ENCODE data around the gene DUXA.
"Not testable (repeated sequence)": the region's sequence is repeated elsewhere in the genome, so short reads cannot be mapped to it uniquely, and the experiment has no call there.

The DUXA gene

GRCh38 chr19:57167385-57167784, at the start of gene DUXA:
DUXA (minus strand) TSS chr19:57167485; CDS start chr19:57167443, 42 bp downstream.
- DNase-seq (ENCODE audit: low read depth): no peak

GRCh38 chr19:57212109-57212508, 44.8 kb upstream of the DUXA start:
- no peak for DNase-seq (ENCODE audit: low read depth)

GRCh38 chr19:57210381-57210780, 43.1 kb upstream of the DUXA start:
- DNase-seq (ENCODE audit: low read depth): no peak

GRCh38 chr19:57202160-57202559, 34.9 kb upstream of the DUXA start:
- no peak for DNase-seq (ENCODE audit: low read depth)

- DNase-seq (ENCODE audit: low read depth): not testable (repeated sequence)
Measured at GRCh38 chr19:57197874-57198273, 30.6 kb upstream of the DUXA start.

GRCh38 chr19:57192993-57193392, 25.7 kb upstream of the DUXA start:
- DNase-seq (ENCODE audit: low read depth): no peak

- DNase-seq (ENCODE audit: low read depth): no peak
Measured at GRCh38 chr19:57192077-57192420, 24.8 kb upstream of the DUXA start.

- DNase-seq (ENCODE audit: low read depth): peak; percentile 62
Measured at GRCh38 chr19:57191141-57192076, 24.1 kb upstream of the DUXA start, which contains the start of gene ZNF264. ZNF264 (plus strand) TSS chr19:57191500; CDS start chr19:57191914, 414 bp downstream.

- DNase-seq (ENCODE audit: low read depth): no peak
Measured at GRCh38 chr19:57190301-57190700, 23.0 kb upstream of the DUXA start.

GRCh38 chr19:57171551-57172081, 4.3 kb upstream of the DUXA start:
- no peak for DNase-seq (ENCODE audit: low read depth)

- no peak for DNase-seq (ENCODE audit: low read depth)
Measured at GRCh38 chr19:57165846-57166245, 1.4 kb downstream of the DUXA start.

GRCh38 chr19:57161985-57162539, 5.2 kb downstream of the DUXA start:
- DNase-seq (ENCODE audit: low read depth): no peak

GRCh38 chr19:57152921-57153320, 14.4 kb downstream of the DUXA start:
- no peak for DNase-seq (ENCODE audit: low read depth)

GRCh38 chr19:57141699-57142098, 25.6 kb downstream of the DUXA start:
- no peak for DNase-seq (ENCODE audit: low read depth)

GRCh38 chr19:57135797-57136196, 31.5 kb downstream of the DUXA start:
- DNase-seq (ENCODE audit: low read depth): no peak

- not testable (repeated sequence) for DNase-seq (ENCODE audit: low read depth)
Measured at GRCh38 chr19:57127403-57127802, 39.9 kb downstream of the DUXA start.

GRCh38 chr19:57123882-57124281, 43.4 kb downstream of the DUXA start:
- DNase-seq (ENCODE audit: low read depth): no peak

- DNase-seq (ENCODE audit: low read depth): no peak
Measured at GRCh38 chr19:57118848-57119247, 48.4 kb downstream of the DUXA start.

GRCh38 chr19:57113501-57113900, 53.8 kb downstream of the DUXA start:
- DNase-seq (ENCODE audit: low read depth): not testable (repeated sequence)

GRCh38 chr19:57111329-57111644, 56.0 kb downstream of the DUXA start:
- DNase-seq (ENCODE audit: low read depth): no peak

GRCh38 chr19:57110592-57111328, 56.5 kb downstream of the DUXA start:
- no peak for DNase-seq (ENCODE audit: low read depth)

GRCh38 chr19:57106722-57107235, 60.5 kb downstream of the DUXA start:
- no peak for DNase-seq (ENCODE audit: low read depth)

Measured in HS-27A (cell line).